Stimulated activated CD4-positive, alpha-beta T cell treated with anti-CD3 and anti-CD28 coated beads, Interleukin-1b, Interleukin-23, amount 100 ng/mL, for 24 hours (primary cell): ENCODE data around the gene HIVEP3.
A peak's percentile ranks its signal among the peaks of the same experiment; 100 is the strongest.

Experiments used
- DNase-seq, 4 experiments: peaks; one replicate each; pipeline ENCODE4 v3.0.0-alpha.2; 2020; ENCODE audit warnings: low read depth in 4 of 4, low spot score in 1 of 4

The HIVEP3 gene

GRCh38 chr1:41672173-41672572 lies 246.5 kb downstream of the HIVEP3 start:
- no peak for DNase-seq

- DNase-seq, result no peak
Observed at GRCh38 chr1:41671116-41671755, 247.5 kb downstream of the HIVEP3 start.

DNA sequence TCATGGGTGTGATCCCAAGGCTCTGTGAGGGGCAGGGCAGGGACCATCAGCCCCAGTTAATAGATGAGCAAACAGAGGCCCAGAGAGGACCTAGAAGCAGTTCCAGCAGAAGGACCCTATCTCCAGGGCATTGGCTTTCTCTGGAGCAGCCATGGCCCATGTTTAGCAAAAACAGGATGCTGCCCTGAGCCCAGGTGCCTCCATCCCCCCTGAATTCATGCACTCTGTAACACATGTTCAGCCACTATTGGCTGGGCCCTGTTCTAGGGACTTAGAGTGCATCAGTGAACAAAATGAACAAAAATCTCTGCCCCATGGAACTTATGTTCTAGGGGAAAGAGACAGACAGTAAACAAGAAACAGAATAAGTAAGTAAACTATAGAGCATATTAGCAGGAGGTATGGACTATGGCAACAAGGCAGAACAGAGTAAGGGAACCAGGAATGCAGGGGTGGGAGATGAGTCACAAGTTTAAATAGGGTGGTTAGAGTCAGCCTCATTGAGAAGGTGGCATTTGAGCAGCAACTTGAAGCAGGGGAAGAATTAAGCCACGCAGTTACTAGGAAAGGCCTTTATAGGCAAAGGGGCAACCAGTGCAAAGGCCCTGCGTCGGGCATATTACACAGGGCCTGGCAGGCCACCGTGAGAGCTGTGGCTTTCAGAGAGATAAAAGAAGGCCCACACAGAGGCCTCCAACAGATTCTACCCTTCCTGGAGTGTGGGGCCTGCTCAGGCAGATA lies 248.3 kb downstream of the HIVEP3 start:
- no peak for DNase-seq

DNA sequence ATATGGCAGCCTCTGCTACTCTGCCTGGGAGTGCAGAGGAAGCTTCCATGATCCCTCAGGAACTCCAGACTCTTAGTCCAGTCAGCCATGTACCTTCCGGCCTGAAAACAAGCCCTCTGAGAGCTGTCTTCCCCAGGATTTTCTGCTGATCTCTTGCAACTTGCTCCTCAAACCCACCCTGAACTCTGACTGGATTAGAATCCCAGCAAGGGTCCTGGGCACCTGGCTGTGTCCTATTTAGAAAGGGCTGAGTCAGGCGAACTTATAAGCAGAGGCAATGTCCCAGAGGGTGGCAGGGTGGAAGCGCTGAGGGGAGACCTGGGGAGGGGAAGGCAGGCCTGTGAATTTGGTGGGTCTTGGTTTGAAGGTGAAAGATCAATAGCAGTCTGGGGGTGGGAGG lies 249.8 kb downstream of the HIVEP3 start:
- no peak for DNase-seq

GRCh38 chr1:41668054-41668660 lies 250.6 kb downstream of the HIVEP3 start:
- no peak for DNase-seq

DNA sequence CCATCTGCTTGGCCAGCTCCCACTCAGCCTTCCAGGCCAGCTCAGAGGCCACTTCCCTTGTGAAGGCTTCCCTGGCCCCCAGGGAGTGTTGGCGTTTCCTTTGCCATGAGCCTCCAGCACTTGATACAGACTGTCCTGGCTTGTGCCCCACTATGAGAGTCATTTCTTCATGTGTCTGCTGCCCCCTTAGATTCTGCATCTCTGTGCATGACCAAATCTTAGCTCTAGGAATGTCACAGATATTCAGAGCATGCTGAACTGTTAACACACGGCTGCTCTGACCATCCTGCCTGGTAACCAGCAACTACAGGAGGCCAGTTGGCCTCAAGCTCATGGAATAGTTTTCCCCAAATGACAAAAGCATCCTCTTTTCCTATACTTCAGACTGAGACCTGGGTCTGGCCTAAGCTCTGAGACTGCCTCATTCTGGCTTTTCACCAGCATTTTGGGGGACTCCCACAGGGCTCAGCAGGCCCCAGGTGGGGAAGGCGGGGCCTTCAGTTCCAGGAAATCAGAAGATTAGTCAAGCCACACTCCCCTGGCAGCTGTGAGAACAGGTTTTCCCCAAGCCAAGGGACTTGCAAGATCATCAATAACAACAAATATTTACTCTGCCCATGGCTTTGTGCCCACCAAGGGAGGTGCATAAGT lies 251.6 kb downstream of the HIVEP3 start:
- DNase-seq, result peak in 2 of 4 experiments; percentile 53 to 67

DNA sequence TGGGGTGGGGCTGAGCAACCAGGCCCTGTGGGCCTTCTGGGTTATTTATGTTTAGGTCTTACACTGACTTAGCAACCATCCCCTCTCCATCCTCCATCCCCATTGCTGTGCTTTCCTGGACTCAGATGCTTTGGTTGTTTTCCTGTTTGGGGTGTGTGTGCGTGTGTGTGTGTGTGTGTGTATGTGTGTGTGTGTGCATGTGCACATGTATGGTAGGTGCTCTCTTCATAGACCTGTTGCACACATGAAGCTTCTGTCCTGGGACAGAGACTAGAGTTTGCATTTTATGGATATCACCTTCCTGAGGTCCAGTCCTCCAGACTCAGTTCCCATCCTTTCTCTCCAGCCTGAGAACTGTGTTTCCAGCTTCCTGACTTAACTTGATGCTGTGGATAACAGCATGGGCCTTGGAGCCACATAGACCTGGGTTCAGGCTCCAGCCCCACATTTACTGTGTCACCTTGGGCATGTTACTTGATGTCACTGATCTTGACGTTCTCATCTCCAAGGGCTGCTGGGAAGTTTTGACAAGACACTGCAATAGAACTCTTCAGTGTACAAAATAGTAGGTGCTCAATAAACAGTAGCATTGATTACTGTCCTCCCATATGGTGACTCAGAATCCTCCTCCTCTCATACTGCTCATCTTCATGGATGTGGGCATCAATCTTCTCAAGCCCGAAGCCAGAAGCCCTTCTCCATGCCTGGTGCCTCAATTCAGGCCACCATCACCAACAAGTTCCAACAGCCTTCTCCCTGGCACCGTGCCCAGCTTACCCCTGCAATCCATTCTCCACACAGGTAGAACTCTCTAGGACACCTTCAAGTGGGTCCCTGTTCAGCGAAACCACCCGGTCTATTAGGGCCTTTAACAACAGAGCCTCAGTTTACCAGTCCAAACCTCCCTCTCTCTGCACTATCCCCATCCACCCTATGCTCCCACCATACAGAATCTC lies 252.5 kb downstream of the HIVEP3 start:
- no peak for DNase-seq

DNA sequence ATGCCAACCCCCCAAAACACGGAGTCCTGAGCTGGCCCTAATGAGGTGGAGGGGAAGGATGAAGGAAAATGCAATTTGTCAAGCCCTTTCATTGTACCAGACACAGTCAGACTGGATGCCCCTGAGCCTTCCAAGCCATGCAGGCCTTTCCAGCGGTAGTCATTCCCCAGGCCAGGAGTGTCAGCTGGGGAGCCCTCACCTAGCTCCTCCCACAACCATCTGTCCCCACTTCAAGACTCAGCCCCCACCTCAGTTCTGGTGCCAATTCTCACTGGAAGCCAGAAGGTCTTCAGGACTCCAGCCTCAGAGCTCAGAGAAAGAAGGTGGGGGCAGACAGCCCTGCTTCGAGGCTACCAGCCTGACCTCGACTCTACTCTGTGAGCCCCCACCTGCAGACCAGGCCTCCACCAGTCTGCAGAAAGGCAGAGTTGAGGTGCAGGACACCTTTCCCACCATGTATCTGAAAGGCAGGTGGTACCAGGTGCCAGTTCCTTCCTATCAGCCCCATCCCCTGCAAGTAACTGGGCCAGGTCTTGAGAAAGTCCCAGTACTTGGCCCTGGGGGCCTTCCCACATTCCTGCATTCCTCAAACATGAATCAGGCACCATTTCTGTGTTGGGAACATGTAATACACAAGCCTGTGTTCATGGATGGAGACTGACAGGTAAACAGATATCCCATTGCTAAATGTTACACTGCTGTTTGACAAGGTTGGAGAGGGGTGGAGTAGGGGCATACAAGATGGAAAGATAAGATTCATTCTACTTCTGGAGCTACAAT lies 253.7 kb downstream of the HIVEP3 start:
- DNase-seq, result no peak

DNA sequence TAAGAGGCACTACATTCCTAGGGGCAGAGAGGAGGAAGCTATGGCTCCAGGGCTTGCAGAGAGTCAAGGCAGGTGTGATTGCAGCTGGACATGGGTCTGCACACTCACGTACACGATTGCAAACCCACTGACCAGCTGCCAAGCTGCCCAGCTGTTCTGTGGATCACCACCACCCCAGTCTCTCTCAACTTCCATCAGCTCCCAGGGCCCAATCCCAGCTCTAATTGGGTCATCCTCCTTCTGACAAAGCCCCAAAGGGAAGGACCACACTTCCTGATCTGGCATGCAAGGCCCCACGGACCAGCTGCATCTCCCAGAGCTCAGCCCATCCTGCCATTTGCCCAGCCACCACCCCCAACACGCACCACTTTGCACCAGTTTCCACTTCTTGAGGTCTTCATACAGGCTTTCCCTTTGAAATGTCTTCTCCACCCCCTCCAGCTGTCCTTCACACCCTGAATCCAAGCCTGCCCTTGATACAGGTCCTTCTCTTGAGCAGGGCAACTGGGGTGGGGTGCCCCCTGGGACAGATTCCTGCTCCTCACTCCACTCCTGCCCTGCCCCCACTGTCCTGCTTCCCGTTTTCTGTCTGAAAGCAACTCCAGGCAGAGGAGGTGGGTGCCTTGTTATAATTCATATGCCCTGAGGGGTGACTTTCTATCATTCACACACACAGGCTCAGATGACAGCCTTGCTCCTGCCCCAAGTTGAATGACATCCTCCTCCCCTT lies 254.9 kb downstream of the HIVEP3 start:
- no peak for DNase-seq

- DNase-seq, result no peak
Observed at GRCh38 chr1:41662765-41663437, 255.8 kb downstream of the HIVEP3 start.

DNA sequence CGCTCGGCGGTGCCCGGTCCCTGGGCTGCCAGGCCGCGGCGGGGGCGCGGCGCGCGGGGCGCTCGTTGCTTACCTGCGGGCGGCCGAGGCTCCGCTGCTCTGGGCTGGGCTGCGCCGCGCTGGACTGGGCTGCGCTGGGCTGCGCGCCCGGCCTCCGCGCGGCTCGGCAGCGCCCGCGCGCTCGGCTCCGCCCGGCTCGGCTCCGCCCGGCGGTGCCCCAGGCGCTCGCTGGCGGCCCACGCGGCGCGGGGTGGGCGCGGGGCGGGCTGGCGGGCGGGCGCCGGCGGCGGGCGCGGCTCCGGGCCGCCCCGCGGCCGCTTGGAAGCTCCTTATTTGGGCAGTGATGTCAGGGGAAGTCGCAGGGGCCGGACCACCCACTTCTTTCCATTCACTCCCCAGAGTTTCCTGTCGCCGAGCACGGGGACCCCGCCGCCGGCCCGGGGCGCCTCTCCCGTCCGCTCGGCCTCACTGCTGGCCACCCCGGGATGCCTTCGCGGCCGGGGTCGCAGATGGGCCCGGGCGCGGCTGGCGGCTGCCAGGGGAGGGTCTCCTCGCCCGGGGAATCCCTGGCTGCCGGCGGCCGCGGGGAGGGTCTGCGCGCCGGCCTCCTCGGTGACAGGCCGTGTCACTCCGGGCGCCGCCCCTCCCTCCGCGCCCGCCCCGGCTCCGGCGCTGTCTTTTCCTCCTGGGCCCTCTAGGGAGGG lies 256.5 kb downstream of the HIVEP3 start:
- peak; percentile 41 to 71 (median 62) for DNase-seq

DNA sequence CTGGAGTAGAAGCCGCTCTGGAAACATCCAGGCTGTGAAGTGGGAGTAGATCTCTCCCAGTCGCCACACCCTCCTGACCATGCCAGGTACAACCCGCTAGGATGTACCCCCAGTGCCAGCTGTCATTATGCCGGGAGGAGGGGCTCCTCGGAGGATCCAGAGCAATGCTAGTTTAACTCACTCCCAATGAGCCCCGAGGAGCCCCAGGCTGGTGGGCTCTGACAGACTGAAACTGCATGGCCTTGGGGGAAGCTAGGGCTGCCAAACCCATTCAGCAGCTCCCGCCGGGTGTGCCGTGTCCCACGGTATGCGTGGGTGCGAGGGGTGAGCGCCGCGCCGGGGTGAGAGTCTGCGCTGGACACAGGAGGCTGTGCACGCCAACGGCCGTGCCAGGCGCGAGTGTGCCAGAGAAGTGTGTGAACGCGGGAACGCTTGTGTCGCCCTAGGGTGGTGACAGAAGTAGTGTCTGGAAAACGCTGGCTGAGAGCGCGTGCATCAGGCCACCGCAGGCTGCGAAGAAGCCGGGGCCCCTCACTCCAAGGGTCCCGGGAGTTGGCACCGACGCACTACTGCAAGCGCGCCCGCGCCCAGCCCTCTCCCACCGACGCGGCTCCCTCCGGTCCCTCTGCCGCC lies 257.2 kb downstream of the HIVEP3 start:
- DNase-seq, result no peak

GRCh38 chr1:41660570-41661427 lies 257.9 kb downstream of the HIVEP3 start:
- DNase-seq, result no peak

DNA sequence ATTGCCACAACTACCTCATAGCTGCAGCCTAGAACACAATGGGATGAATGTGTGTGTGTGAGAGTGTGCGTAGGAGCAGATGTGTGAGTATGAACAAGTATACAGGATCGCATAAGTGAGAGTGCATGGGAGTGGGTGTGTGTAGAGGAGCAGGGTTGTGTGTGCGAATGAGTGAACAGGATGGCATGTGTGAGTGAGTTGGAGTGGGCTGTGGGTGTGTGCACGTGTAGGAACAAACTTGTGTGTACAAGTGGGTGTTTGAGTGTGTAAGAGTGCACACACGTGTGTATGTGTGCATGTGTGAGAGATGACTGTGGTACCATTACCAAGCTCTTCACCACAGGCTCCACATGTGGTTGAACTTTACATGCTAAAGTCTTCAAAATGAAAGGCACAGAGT lies 258.8 kb downstream of the HIVEP3 start:
- no peak for DNase-seq

DNA sequence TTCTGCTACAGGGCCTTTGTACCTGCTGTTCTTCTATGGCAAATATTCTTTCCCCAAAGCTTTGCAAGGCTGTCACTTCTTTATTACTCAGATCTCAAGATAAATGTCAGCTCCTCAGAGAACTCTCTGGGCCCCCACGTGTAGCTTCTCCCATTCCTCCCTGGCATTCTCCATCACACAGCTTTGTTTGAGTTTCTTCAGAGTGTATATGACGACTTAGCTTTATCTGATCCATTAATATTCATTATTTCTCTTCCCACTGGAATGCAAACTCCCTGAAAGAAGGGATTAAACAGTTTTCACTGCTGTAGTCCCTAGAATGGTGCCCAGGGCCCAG lies 259.6 kb downstream of the HIVEP3 start:
- DNase-seq, result no peak

GRCh38 chr1:41658431-41659158 lies 260.1 kb downstream of the HIVEP3 start:
- DNase-seq, result no peak
